Keratinocyte (primary cell): ENCODE measurements around the gene MTR. TPM values are rescaled to one million over a fixed set of nuclear protein-coding genes. Genes with fewer than 3 reads are reported as not detected.

Source experiments
- DNase-seq: peaks from one replicate; pipeline ENCODE4 v3.0.0-alpha.2; 2011; ENCODE audit warnings: low read depth, missing footprints, low spot score
- FAIRE-seq: peaks from 2 replicates; lab custom pipeline; 2011; peaks lifted over from hg19 to GRCh38; lab: Jason Lieb, UNC
- H2AFZ ChIP-seq: 2 replicates; pipeline ENCODE4 v1.6.0; 2012; ENCODE audit warnings: low read length, control low read depth, inconsistent platforms; ENCODE audit not compliant: control insufficient read depth
- H3K27ac ChIP-seq: 2 replicates; pipeline ENCODE4 v1.5.1; 2011; ENCODE audit warnings: low read length; ENCODE audit not compliant: control insufficient read depth, insufficient read depth
- H3K27me3 ChIP-seq: 3 replicates; pipeline ENCODE4 v1.6.0; 2011; ENCODE audit warnings: low read length; ENCODE audit not compliant: control insufficient read depth, insufficient read depth; ENCODE audit errors: extremely low read depth
- H3K36me3 ChIP-seq, 2 experiments: 2 replicates in 1 of 2; 3 replicates in 1 of 2; pipeline ENCODE4 v1.5.1; 2011; ENCODE audit warnings: low read length in 2 of 2, mild to moderate bottlenecking in 1 of 2; ENCODE audit not compliant: control insufficient read depth in 2 of 2, insufficient read depth in 2 of 2; ENCODE audit errors: extremely low read depth in 1 of 2
- H3K4me1 ChIP-seq: 3 replicates; pipeline ENCODE4 v1.5.1; 2011; ENCODE audit warnings: low read length; ENCODE audit not compliant: control insufficient read depth, insufficient read depth; ENCODE audit errors: extremely low read depth
- H3K4me2 ChIP-seq: 3 replicates; pipeline ENCODE4 v1.6.0; 2011; ENCODE audit warnings: low read depth, low read length; ENCODE audit not compliant: control insufficient read depth, insufficient read depth; ENCODE audit errors: extremely low read depth
- H3K4me3 ChIP-seq, 3 experiments: fragments of 200-600 bp in 1 of 3; sonication (generic) in 1 of 3; 2 replicates in 2 of 3; 3 replicates in 1 of 3; pipeline ENCODE4 v1.5.1; 2011 to 2016; ENCODE audit warnings: low read length in 3 of 3, mild to moderate bottlenecking in 3 of 3, control low read depth in 2 of 3, inconsistent platforms in 1 of 3, low read depth in 1 of 3, mixed read lengths in 1 of 3, mixed run types in 1 of 3, moderate library complexity in 1 of 3; ENCODE audit not compliant: control insufficient read depth in 2 of 3, insufficient read depth in 2 of 3; ENCODE audit errors: extremely low read depth in 1 of 3
- H3K79me2 ChIP-seq: 2 replicates; pipeline ENCODE4 v1.6.0; 2012; ENCODE audit warnings: low read length; ENCODE audit not compliant: control insufficient read depth, insufficient read depth
- H3K9ac ChIP-seq: 3 replicates; pipeline ENCODE4 v1.6.0; 2011; ENCODE audit warnings: low read length; ENCODE audit not compliant: control insufficient read depth, insufficient read depth; ENCODE audit errors: extremely low read depth
- H3K9me1 ChIP-seq: 3 replicates; pipeline ENCODE4 v1.6.0; 2011; ENCODE audit warnings: low read length; ENCODE audit not compliant: control insufficient read depth, insufficient read depth; ENCODE audit errors: extremely low read depth
- H3K9me3 ChIP-seq: 2 replicates; pipeline ENCODE4 v1.5.1; 2012; ENCODE audit warnings: low read depth, low read length; ENCODE audit not compliant: control insufficient read depth
- H4K20me1 ChIP-seq: 3 replicates; pipeline ENCODE4 v1.6.0; 2011; ENCODE audit warnings: low read length; ENCODE audit not compliant: control insufficient read depth, insufficient read depth; ENCODE audit errors: extremely low read depth
- CTCF ChIP-seq, 3 experiments: IDR thresholded peaks in 1 of 3; conservative IDR thresholded peaks in 1 of 3; optimal IDR thresholded peaks in 1 of 3; 2 replicates in 2 of 3; 3 replicates in 1 of 3; pipeline versions ENCODE3 to v1.5.1; 2011; ENCODE audit warnings: low read length in 3 of 3, mild to moderate bottlenecking in 3 of 3, moderate library complexity in 2 of 3, control low read depth in 1 of 3, inconsistent platforms in 1 of 3; ENCODE audit not compliant: insufficient read depth in 2 of 3; ENCODE audit errors: extremely low read depth in 1 of 3
- EZH2 ChIP-seq: IDR thresholded peaks from one replicate; pipeline ENCODE4 v1.6.1; 2012; ENCODE audit warnings: inconsistent platforms, mild to moderate bottlenecking, low read length, moderate library complexity
- dilution Hi-C: fragments of 300-500 bp; cut with MboI; formaldehyde crosslinking; loops from one replicate; pipeline ENCODE4 v1.7.0; 2020; ENCODE audit warnings: low sequenced_read_pairs; ENCODE audit not compliant: extremely low pct_ligation_motif_present
- polyA plus RNA-seq, 5 experiments: library from polyadenylated mRNA; depleted of rRNA in 3 of 5; stranded (reverse) in 3 of 5; stranded (forward) in 1 of 5; unstranded in 1 of 5; fragments of >200 nt; gene quantifications; 1 replicate in 1 of 5; 2 replicates in 3 of 5; 3 replicates in 1 of 5; pipeline versions ENCODE4 v1.2.1 to v1.2.3, GENCODE V29; 2011 to 2012; ENCODE audit warnings: missing spikeins in 2 of 5, low read depth in 1 of 5, low replicate concordance in 1 of 5

Gene MTR
- polyA plus RNA-seq, 1 donor (not counting 4 experiments of a cell fraction or from before 2014, with no cell fraction given), result 14.3 TPM

DNA sequence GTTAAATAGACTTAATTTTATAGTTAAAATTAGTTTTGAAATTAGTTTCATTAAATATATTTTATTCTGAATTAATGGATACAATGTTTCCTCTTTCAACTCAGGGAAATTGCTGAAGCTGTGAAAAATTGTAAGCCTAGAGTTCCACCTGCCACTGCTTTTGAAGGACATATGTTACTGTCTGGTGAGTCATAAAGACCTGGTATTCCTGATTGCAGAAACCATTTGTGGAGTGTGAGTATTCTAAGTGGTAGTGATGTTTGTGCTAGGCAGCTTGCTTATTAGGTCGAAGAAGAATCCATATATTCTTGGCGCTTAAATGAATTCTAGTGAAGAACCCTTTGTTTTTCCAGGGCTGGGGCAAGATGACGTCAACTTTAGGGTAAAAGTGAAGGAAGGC is 34.0 kb downstream of the MTR start:
- FAIRE-seq (no peak), DNase-seq (no peak)
- H3K4me3 ChIP-seq, result no peak overlapping the region
- TF ChIP-seq EZH2 (no peak), CTCF (optimal IDR thresholded peaks at IDR 0.05 in 1 of 3, IDR thresholded peaks at IDR 0.05 in 1 of 3, conservative IDR thresholded peaks at IDR 0.05 in 1 of 3; ENCODE audit: extremely low read depth in 1 of 3, insufficient read depth in 2 of 3, low read length in 3 of 3) (no peak)
- no peaks in the 10 kb centered on the region for H3K4me1 ChIP-seq
- no peaks in the 10 kb centered on the region for H3K9me1 ChIP-seq
- no peak overlapping the region for H3K4me2 ChIP-seq
- no peaks in the 10 kb centered on the region for H4K20me1 ChIP-seq
- H3K9ac ChIP-seq, result no peak overlapping the region
- H3K79me2 ChIP-seq, result no peaks in the 10 kb centered on the region
- dilution Hi-C loops, result no loop called here
- H3K27me3 ChIP-seq, result no peaks in the 10 kb centered on the region
- H3K36me3 ChIP-seq, result peaks cover 9 to 23% of the 10 kb centered on the region in 2 experiments
- no peak overlapping the region for H2AFZ ChIP-seq
- no peaks in the 10 kb centered on the region for H3K9me3 ChIP-seq
- H3K27ac ChIP-seq, result no peak overlapping the region

DNA sequence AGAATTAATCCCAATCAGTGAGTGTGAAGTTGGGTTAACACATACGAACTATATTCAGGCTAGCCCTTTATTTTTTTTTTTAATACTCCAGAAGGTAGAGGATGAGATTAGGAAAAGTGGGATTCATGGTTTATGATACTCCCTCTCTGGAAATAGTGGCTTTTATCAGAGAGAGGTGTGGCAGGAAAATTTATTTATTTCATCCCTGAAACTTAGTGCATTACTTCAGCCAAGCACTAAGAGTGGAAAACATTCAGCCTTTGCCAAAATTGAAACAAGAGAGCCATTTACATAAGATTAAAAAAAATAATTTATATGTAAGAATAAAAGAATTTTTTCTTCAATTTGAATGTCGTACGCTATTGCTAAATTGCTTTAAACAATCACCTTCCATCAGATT is 35.0 kb downstream of the MTR start:
- dilution Hi-C loops, result no loop called here

More for the DNA sequence above, 35.0 kb downstream of the MTR start:
- H3K79me2 ChIP-seq, result no peaks in the 10 kb centered on the region
- no peak overlapping the region for H3K4me2 ChIP-seq
- DNase-seq, result no peak
- H2AFZ ChIP-seq, result no peak overlapping the region
- H3K9me1 ChIP-seq, result no peaks in the 10 kb centered on the region
- FAIRE-seq, result no peak
- H3K27me3 ChIP-seq, result no peaks in the 10 kb centered on the region
- H3K4me3 ChIP-seq, result no peak overlapping the region
- no peak overlapping the region for H3K9ac ChIP-seq
- no peak overlapping the region for H3K27ac ChIP-seq
- no peaks in the 10 kb centered on the region for H3K4me1 ChIP-seq
- peaks cover 9 to 22% of the 10 kb centered on the region in 2 experiments for H3K36me3 ChIP-seq
- H4K20me1 ChIP-seq, result no peaks in the 10 kb centered on the region
- TF ChIP-seq CTCF (optimal IDR thresholded peaks at IDR 0.05 in 1 of 3, IDR thresholded peaks at IDR 0.05 in 1 of 3, conservative IDR thresholded peaks at IDR 0.05 in 1 of 3; ENCODE audit: extremely low read depth in 1 of 3, insufficient read depth in 2 of 3, low read length in 3 of 3), result no peak
- TF ChIP-seq EZH2, result no peak
- H3K9me3 ChIP-seq, result no peaks in the 10 kb centered on the region
